Osteocyte (in vitro differentiated cells): Measurements from ENCODE around the gene RCAN2. TPM values are rescaled to one million over a fixed set of nuclear protein-coding genes. Genes with fewer than 3 reads are reported as not detected.

ENCODE experiments used
- DNase-seq: peaks from one replicate; pipeline ENCODE4 v3.0.0; 2021; ENCODE audit warnings: mixed read lengths; ENCODE audit not compliant: unreplicated experiment; ENCODE audit errors: extremely low spot score
- H3K27ac Mint-ChIP-seq: one replicate; pipeline ENCODE4 v1.8.0; 2021; ENCODE audit warnings: mild to moderate bottlenecking, mixed read lengths; ENCODE audit not compliant: unreplicated experiment
- H3K27me3 Mint-ChIP-seq: one replicate; pipeline ENCODE4 v1.8.0; 2021; ENCODE audit warnings: mixed read lengths; ENCODE audit not compliant: unreplicated experiment
- H3K36me3 Mint-ChIP-seq: one replicate; pipeline ENCODE4 v1.8.0; 2021; ENCODE audit warnings: mixed read lengths; ENCODE audit not compliant: unreplicated experiment
- H3K4me1 Mint-ChIP-seq: one replicate; pipeline ENCODE4 v1.8.0; 2021; ENCODE audit warnings: mixed read lengths; ENCODE audit not compliant: unreplicated experiment
- H3K4me3 Mint-ChIP-seq: one replicate; pipeline ENCODE4 v1.8.0; 2021; ENCODE audit warnings: mild to moderate bottlenecking, moderate library complexity, mixed read lengths; ENCODE audit not compliant: unreplicated experiment
- H3K9me3 Mint-ChIP-seq: one replicate; pipeline ENCODE4 v1.8.0; 2021; ENCODE audit warnings: mixed read lengths; ENCODE audit not compliant: unreplicated experiment
- total RNA-seq: library from RNA; stranded (reverse); gene quantifications from 2 replicates; pipeline ENCODE4 v1.2.1, GENCODE V29; 2021
- TF ChIP-seq, protein P1 (sequence below): fragments of 200-600 bp; sonication (generic); IDR thresholded peaks from 2 replicates; pipeline ENCODE4 v1.5.0; 2021; ENCODE audit warnings: antibody characterized with exemption, mild to moderate bottlenecking, moderate library complexity

Gene RCAN2
- total RNA-seq, 1 donor from 2014 or later, result 31.3 TPM

DNA sequence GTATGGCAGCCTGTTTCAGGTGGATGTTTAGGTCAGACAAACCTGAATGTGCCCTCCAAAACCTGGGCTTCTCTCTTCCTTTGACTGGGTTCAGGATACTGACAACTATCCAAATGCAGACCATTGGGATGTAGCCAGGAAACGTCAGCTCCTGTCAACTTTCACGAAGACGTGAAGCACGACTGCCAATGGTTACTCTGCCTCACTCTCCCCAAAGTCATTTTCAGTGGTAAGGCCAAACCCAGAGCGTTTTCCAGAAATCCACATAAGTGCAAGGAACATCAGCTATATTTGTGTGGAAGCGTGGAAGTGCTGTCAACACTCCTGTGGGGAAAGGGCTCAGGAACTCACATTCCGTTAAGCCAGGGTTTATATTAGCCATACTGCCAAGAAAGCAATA lies 20.1 kb upstream of the RCAN2 start:
- Mint-ChIP-seq H3K4me3 (peak overlapping the region; percentile 16), H3K27ac (no peak overlapping the region), H3K9me3 (no peaks in the 10 kb centered on the region), H3K4me1 (peaks cover 38% of the 10 kb centered on the region), H3K36me3 (no peaks in the 10 kb centered on the region), H3K27me3 (peaks cover 5% of the 10 kb centered on the region)
- DNase-seq, result no peak
- TF ChIP-seq, protein P1, sequence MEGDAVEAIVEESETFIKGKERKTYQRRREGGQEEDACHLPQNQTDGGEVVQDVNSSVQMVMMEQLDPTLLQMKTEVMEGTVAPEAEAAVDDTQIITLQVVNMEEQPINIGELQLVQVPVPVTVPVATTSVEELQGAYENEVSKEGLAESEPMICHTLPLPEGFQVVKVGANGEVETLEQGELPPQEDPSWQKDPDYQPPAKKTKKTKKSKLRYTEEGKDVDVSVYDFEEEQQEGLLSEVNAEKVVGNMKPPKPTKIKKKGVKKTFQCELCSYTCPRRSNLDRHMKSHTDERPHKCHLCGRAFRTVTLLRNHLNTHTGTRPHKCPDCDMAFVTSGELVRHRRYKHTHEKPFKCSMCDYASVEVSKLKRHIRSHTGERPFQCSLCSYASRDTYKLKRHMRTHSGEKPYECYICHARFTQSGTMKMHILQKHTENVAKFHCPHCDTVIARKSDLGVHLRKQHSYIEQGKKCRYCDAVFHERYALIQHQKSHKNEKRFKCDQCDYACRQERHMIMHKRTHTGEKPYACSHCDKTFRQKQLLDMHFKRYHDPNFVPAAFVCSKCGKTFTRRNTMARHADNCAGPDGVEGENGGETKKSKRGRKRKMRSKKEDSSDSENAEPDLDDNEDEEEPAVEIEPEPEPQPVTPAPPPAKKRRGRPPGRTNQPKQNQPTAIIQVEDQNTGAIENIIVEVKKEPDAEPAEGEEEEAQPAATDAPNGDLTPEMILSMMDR, result no peak

DNA sequence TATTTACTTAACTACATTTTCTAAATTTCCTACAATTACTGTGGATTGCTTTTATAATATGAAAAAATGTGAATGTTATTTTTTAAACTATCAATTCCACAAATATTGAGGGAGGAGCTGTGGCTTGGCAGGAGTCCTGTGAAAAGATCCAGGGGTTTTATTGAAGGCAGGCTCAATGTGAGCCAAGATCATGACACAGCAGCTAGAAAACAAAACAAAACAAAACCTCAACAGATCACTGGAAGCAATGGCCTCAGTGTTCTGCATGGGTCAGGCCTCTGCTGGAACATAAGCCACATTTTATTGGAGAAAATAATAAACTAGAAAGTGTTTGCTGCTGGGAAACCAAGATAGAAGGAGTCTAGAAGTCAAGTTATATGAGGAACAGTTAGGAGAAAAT lies 19.4 kb upstream of the RCAN2 start:
- Mint-ChIP-seq H3K27me3 (peaks cover under 1% of the 10 kb centered on the region), H3K4me1 (peaks cover 38% of the 10 kb centered on the region), H3K36me3 (no peaks in the 10 kb centered on the region), H3K9me3 (no peaks in the 10 kb centered on the region), H3K4me3 (no peak overlapping the region), H3K27ac (peak overlapping the region; percentile 75)
- DNase-seq, result no peak
- TF ChIP-seq, protein P1, result no peak

DNA sequence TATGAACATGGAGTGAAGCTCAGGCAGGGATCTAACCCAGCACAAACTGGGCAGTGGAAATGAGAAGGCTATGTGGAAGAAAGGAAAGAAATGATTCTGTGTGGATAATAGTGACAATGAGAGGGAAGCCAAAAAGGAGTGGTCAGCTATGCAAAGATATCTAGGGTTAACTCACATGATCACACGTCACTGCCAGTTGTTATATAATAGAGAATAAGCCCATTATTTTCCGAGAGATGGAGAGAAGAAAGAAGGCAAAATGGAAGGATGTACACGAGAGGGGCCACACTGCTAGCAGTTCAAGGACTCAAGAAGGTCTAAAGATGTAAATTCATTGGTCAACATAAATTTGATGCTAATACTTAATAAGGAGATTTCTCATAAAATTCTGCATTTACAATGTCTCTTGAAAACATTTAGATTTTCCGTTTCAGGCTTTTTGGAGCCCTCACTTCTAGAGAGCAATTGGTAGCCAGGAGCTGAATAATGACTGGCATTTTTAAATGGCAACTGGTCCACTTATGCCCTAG lies 18.8 kb upstream of the RCAN2 start:
- DNase-seq, result no peak
- no peaks in the 10 kb centered on the region for H3K27me3 Mint-ChIP-seq

DNA sequence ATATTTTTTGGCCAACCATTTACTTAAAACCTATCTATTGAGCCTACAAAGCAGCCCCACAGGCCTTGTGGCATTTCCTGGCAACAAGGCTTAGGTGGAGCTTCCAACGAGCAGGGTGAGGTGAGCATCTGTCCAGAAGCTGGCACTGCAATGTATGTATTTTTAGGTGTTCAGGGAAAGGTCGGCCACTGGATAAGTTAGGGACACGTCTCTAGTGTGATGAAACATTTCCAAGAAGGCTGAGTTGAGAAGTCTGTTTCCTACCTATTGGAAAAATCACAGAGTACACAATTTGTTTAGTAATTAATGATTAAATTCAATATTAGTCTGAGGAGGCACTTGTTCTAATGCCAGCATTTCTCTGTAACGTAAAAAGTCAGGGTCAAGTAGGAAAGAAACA lies 17.8 kb upstream of the RCAN2 start:
- DNase-seq, result no peak

More for the DNA sequence above, 18.8 kb upstream of the RCAN2 start:
- TF ChIP-seq, protein P1, result no peak
- H3K36me3 Mint-ChIP-seq, result no peaks in the 10 kb centered on the region
- peak overlapping the region; percentile 75 for H3K27ac Mint-ChIP-seq
- H3K4me1 Mint-ChIP-seq, result peaks cover 38% of the 10 kb centered on the region
- H3K4me3 Mint-ChIP-seq, result no peak overlapping the region
- no peaks in the 10 kb centered on the region for H3K9me3 Mint-ChIP-seq

DNA sequence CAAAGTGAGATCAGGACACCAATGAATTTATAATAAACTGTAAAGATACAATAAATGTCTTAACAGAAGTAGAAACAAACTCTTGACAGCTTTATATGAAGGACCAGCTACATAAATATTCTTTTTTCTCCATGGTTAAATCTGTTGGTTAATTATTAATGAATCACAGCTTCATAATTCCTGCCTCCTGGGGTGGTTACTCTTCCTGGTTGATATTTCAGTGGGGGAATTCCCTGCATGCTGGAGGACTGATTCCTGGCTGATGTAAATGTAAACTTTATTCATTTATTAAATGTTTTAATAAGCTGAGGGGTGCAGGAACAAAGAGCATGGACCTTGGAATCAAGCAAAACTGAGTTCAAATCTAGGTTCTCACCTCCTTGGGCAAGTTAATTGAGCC lies 16.2 kb upstream of the RCAN2 start:
- H3K36me3 Mint-ChIP-seq, result no peaks in the 10 kb centered on the region
- TF ChIP-seq, protein P1, result no peak
- H3K27ac Mint-ChIP-seq, result no peak overlapping the region
- H3K4me3 Mint-ChIP-seq, result no peak overlapping the region
- H3K9me3 Mint-ChIP-seq, result no peaks in the 10 kb centered on the region
- peaks cover 40% of the 10 kb centered on the region for H3K4me1 Mint-ChIP-seq
- H3K27me3 Mint-ChIP-seq, result no peaks in the 10 kb centered on the region
- no peak for DNase-seq

More for the DNA sequence above, 17.8 kb upstream of the RCAN2 start:
- H3K36me3 Mint-ChIP-seq, result no peaks in the 10 kb centered on the region
- peaks cover 38% of the 10 kb centered on the region for H3K4me1 Mint-ChIP-seq
- no peak overlapping the region for H3K4me3 Mint-ChIP-seq
- no peaks in the 10 kb centered on the region for H3K27me3 Mint-ChIP-seq
- H3K27ac Mint-ChIP-seq, result no peak overlapping the region
- no peaks in the 10 kb centered on the region for H3K9me3 Mint-ChIP-seq
- TF ChIP-seq, protein P1, result no peak
